K562 (cell line): Measurements from ENCODE around the gene MKRN2OS. TPM values are rescaled to one million over a fixed set of nuclear protein-coding genes. Genes with fewer than 3 reads are reported as not detected.

Experiments used
- ASH1L ChIP-seq: fragments of 450-650 bp; IDR thresholded peaks from 2 replicates; pipeline ENCODE4 v1.6.1; 2018; ENCODE audit warnings: borderline replicate concordance, mild to moderate bottlenecking, low read depth; ENCODE audit not compliant: partially characterized antibody
- CBX5 ChIP-seq: IDR thresholded peaks from 2 replicates; pipeline ENCODE4 v1.6.1; 2014; ENCODE audit warnings: low read depth, borderline replicate concordance
- CEBPG ChIP-seq, 3 experiments: fragments of 200-800 bp in 1 of 3; sonication (Bioruptor generic) in 1 of 3; sonication (generic) in 1 of 3; formaldehyde crosslinking in 1 of 3; IDR thresholded peaks in 2 of 3; conservative IDR thresholded peaks in 1 of 3; 2 replicates each; pipeline versions ENCODE4 v1.6.1 to v1.8.0; 2016 to 2022; ENCODE audit warnings: missing compliant biosample characterization in 2 of 3, missing genetic modification characterization in 2 of 3, mild to moderate bottlenecking in 1 of 3, missing genetic modification reagents in 1 of 3
- CHCHD3 ChIP-seq: fragments of 250-450 bp; sonication (Bioruptor Pico); IDR thresholded peaks from 2 replicates; pipeline ENCODE4 v2.1.2; 2022; ENCODE audit warnings: mild to moderate bottlenecking
- MYC ChIP-seq, 2 experiments: fragments of 250-450 bp in 1 of 2; sonication (Bioruptor Pico) in 1 of 2; IDR thresholded peaks; 2 replicates each; pipeline versions ENCODE4 v1.5.1 to v1.6.1; 2012 to 2021; ENCODE audit warnings: low read depth in 2 of 2, borderline replicate concordance in 1 of 2, improper control_type of control experiment in 1 of 2, low read length in 1 of 2, mild to moderate bottlenecking in 1 of 2, moderate library complexity in 1 of 2
- PURB ChIP-seq: sonication (generic); formaldehyde crosslinking; IDR thresholded peaks from 2 replicates; pipeline ENCODE4 v1.9.0; 2021; ENCODE audit warnings: low read depth, mild to moderate bottlenecking, missing genetic modification reagents
- RB1 ChIP-seq: fragments of 450-650 bp; IDR thresholded peaks from 2 replicates; pipeline ENCODE4 v1.6.1; 2017; ENCODE audit warnings: low read depth, mild to moderate bottlenecking
- SMAD4 ChIP-seq: fragments of 250-450 bp; sonication (Bioruptor Pico); conservative IDR thresholded peaks from 2 replicates; pipeline ENCODE4 v1.8.0; 2021; ENCODE audit warnings: inconsistent platforms, mild to moderate bottlenecking, moderate library complexity
- SMARCC2 ChIP-seq: fragments of 450-650 bp; IDR thresholded peaks from 2 replicates; pipeline ENCODE4 v1.6.1; 2017; ENCODE audit warnings: antibody characterized with exemption, moderate library complexity, mild to moderate bottlenecking, low read depth
- ZNF121 ChIP-seq: sonication (generic); formaldehyde crosslinking; conservative IDR thresholded peaks from 2 replicates; pipeline ENCODE4 v1.8.0; 2022; ENCODE audit warnings: missing genetic modification reagents
- ZNF217 ChIP-seq: sonication (generic); formaldehyde crosslinking; IDR thresholded peaks from 2 replicates; pipeline ENCODE4 v1.8.0; 2022; ENCODE audit warnings: mild to moderate bottlenecking, missing genetic modification reagents
- ZNF24 ChIP-seq: fragments of 450-650 bp; IDR thresholded peaks from 2 replicates; pipeline ENCODE4 v1.6.1; 2016
- ZNF408 ChIP-seq: fragments of 250-450 bp; sonication (Bioruptor Pico); IDR thresholded peaks from 2 replicates; pipeline ENCODE4 v1.4.0; 2020; ENCODE audit warnings: low read depth, mild to moderate bottlenecking, moderate library complexity
- ZNF77 ChIP-seq: fragments of 250-450 bp; sonication (Bioruptor Pico); IDR thresholded peaks from 2 replicates; pipeline ENCODE4 v1.5.0; 2020
- polyA plus RNA-seq, 8 experiments: library from polyadenylated mRNA; depleted of rRNA in 4 of 8; stranded (reverse) in 5 of 8; unstranded in 3 of 8; fragments of >200 nt; fragmentation: Nextera tagmentation in 2 of 8; fragmentation: Illumina TruSeq in 1 of 8; extraction: Ambion mirVana in 2 of 8; extraction: Trizol in 1 of 8; gene quantifications; 2 replicates each; pipeline versions ENCODE4 v1.2.1 to v1.2.3, GENCODE V29; 2011 to 2014; ENCODE audit warnings: inconsistent platforms in 1 of 8, missing spikeins in 1 of 8
- total RNA-seq, 7 experiments: library from RNA; depleted of rRNA in 6 of 7; stranded (reverse); fragments of >200 nt in 6 of 7; fragmentation: Illumina TruSeq in 2 of 7; extraction: Trizol in 2 of 7; gene quantifications; 2 replicates each; pipeline versions ENCODE4 v1.2.1 to v1.2.3, GENCODE V29; 2011 to 2021; ENCODE audit warnings: low replicate concordance in 1 of 7
- TF ChIP-seq, protein P1 (sequence below): sonication (generic); formaldehyde crosslinking; IDR thresholded peaks from 2 replicates; pipeline ENCODE4 v1.8.0; 2023; ENCODE audit warnings: missing genetic modification reagents, mild to moderate bottlenecking, borderline replicate concordance

MKRN2OS gene
- total and polyA plus RNA-seq, 9 of the 15 experiments (the other 6 are each of a cell fraction or from before 2014, with no cell fraction given) = 0.11 to 0.27 (median 0.17) TPM; not detected in 6

DNA sequence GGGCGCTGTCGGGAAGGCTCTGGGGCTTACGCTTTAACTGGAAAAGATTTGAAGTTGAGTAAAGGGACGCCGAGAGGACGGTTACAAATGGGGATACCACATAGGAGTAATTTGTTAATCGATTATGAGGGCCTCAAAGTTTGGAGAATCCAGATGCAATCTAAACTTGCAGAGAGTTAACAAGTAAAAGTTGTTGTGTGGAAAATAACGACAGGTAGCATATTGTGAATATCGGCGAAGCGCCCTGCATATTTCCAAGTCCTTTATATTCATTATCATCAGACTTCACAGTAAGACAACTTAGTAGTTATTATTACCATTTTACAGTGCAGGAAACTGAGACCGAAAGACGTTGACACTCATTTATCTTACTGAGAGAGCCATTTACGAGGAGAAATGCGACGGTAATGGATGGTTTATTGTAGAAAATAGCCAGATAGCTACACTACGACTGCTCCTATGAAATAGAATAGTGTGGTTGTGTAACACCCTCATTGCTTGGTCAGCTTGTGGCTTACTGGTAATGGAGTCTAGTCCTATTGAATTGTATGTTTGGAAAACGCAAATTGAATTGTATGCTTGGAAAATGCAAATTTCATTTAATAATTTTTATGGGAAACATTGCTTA lies 12.3 kb upstream of the MKRN2OS start (continued):
- TF ChIP-seq, protein P1, sequence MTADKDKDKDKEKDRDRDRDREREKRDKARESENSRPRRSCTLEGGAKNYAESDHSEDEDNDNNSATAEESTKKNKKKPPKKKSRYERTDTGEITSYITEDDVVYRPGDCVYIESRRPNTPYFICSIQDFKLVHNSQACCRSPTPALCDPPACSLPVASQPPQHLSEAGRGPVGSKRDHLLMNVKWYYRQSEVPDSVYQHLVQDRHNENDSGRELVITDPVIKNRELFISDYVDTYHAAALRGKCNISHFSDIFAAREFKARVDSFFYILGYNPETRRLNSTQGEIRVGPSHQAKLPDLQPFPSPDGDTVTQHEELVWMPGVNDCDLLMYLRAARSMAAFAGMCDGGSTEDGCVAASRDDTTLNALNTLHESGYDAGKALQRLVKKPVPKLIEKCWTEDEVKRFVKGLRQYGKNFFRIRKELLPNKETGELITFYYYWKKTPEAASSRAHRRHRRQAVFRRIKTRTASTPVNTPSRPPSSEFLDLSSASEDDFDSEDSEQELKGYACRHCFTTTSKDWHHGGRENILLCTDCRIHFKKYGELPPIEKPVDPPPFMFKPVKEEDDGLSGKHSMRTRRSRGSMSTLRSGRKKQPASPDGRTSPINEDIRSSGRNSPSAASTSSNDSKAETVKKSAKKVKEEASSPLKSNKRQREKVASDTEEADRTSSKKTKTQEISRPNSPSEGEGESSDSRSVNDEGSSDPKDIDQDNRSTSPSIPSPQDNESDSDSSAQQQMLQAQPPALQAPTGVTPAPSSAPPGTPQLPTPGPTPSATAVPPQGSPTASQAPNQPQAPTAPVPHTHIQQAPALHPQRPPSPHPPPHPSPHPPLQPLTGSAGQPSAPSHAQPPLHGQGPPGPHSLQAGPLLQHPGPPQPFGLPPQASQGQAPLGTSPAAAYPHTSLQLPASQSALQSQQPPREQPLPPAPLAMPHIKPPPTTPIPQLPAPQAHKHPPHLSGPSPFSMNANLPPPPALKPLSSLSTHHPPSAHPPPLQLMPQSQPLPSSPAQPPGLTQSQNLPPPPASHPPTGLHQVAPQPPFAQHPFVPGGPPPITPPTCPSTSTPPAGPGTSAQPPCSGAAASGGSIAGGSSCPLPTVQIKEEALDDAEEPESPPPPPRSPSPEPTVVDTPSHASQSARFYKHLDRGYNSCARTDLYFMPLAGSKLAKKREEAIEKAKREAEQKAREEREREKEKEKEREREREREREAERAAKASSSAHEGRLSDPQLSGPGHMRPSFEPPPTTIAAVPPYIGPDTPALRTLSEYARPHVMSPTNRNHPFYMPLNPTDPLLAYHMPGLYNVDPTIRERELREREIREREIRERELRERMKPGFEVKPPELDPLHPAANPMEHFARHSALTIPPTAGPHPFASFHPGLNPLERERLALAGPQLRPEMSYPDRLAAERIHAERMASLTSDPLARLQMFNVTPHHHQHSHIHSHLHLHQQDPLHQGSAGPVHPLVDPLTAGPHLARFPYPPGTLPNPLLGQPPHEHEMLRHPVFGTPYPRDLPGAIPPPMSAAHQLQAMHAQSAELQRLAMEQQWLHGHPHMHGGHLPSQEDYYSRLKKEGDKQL (CRISPR knock-in tag) = no peak
- TF ChIP-seq ZNF77 (CRISPR knock-in tag) = no peak
- no peak for TF ChIP-seq SMARCC2
- no peak for TF ChIP-seq ZNF24
- no peak for TF ChIP-seq ASH1L
- no peak for TF ChIP-seq CBX5
- no peak for TF ChIP-seq ZNF121 (CRISPR knock-in tag)
- TF ChIP-seq PURB (CRISPR knock-in tag) = no peak
- no peak for TF ChIP-seq RB1
- no peak for TF ChIP-seq ZNF217 (CRISPR knock-in tag)
- no peak for TF ChIP-seq MYC (IDR thresholded peaks at IDR 0.05; ENCODE audit: low read depth, low read length)
- TF ChIP-seq MYC (CRISPR knock-in tag; IDR thresholded peaks at IDR 0.05; ENCODE audit: borderline replicate concordance, low read depth) = no peak
- TF ChIP-seq CEBPG (CRISPR knock-in tag; IDR thresholded peaks at IDR 0.05) = peak; percentile 67
- peak; percentile 77 to 90; a peak in 3 of 4 replicates for TF ChIP-seq CEBPG (tag; conservative IDR thresholded peaks at IDR 0.05 in 1 of 2, IDR thresholded peaks at IDR 0.05 in 1 of 2)
- TF ChIP-seq CHCHD3 (CRISPR knock-in tag) = no peak
- TF ChIP-seq SMAD4 (CRISPR knock-in tag) = no peak
- TF ChIP-seq ZNF408 = no peak
